Naive thymus-derived CD8-positive, alpha-beta T cell (primary cell): ENCODE measurements around the gene TSEN2. TPM values are rescaled to one million over a fixed set of nuclear protein-coding genes. Genes with fewer than 3 reads are reported as not detected.

Source experiments
- ATAC-seq, 2 donors: fragments of 150-1000 bp; cut with Tn5 transposase in 1 of 2; sonication (Bioruptor Pico), chemical (Tn5 transposase) in 1 of 2; 1 replicate in 1 of 2; 2 replicates in 1 of 2; pipeline ENCODE4 v1.10.0; 2021; ENCODE audit warnings: mild to moderate bottlenecking in 2 of 2, moderate library complexity in 2 of 2
- POLR2A ChIA-PET: fragments of 350-600 bp; sonication (Branson Sonifier 250); formaldehyde crosslinking; loops from one replicate; lab custom pipeline; 2021; ENCODE audit warnings: antibody characterized with exemption; lab: Charles Lee
- DNase-seq, 10 donors: peaks; one replicate each; pipeline versions ENCODE4 v3.0.0 to v3.0.0-alpha.2; 2020 to 2022
- H3K27ac Mint-ChIP-seq, 10 donors: one replicate each; pipeline ENCODE4 v1.8.0; 2020 to 2022; ENCODE audit warnings: mild to moderate bottlenecking in 10 of 10, mixed read lengths in 10 of 10, moderate library complexity in 4 of 10, inconsistent platforms in 1 of 10
- H3K27me3 Mint-ChIP-seq, 5 donors: one replicate each; pipeline ENCODE4 v1.8.0; 2021 to 2022; ENCODE audit warnings: mixed read lengths in 5 of 5
- H3K36me3 Mint-ChIP-seq, 3 donors: one replicate each; pipeline ENCODE4 v1.8.0; 2020 to 2022; ENCODE audit warnings: mixed read lengths in 3 of 3, mild to moderate bottlenecking in 2 of 3, inconsistent platforms in 1 of 3
- H3K4me1 Mint-ChIP-seq, 4 donors: one replicate each; pipeline ENCODE4 v1.8.0; 2021 to 2022; ENCODE audit warnings: mixed read lengths in 4 of 4
- H3K4me3 Mint-ChIP-seq, 10 donors: one replicate each; pipeline ENCODE4 v1.8.0; 2020 to 2022; ENCODE audit warnings: mild to moderate bottlenecking in 10 of 10, mixed read lengths in 10 of 10, moderate library complexity in 6 of 10, inconsistent platforms in 1 of 10
- H3K9me3 Mint-ChIP-seq, 9 donors: one replicate each; pipeline ENCODE4 v1.8.0; 2020 to 2022; ENCODE audit warnings: mixed read lengths in 9 of 9, mild to moderate bottlenecking in 3 of 9, inconsistent platforms in 1 of 9, moderate library complexity in 1 of 9
- polyA plus RNA-seq, 3 donors: library from polyadenylated mRNA; unstranded; fragments of 300-500 nt; fragmentation: Illumina TruSeq; gene quantifications; one replicate each; pipeline ENCODE4 v1.2.3, GENCODE V29; 2021
- total RNA-seq, 8 experiments: library from RNA in 2 of 8; stranded (reverse) in 2 of 8; gene quantifications; one replicate each; pipeline ENCODE4 v1.2.3 and lab custom pipeline; 2021 to 2026

Gene TSEN2
- total and polyA plus RNA-seq, 5 experiments from 2014 or later = 11.9 to 26.9 (median 21.0) TPM

- POLR2A ChIA-PET = interaction anchor here (0.5 to 3.4 kb wide), 7 partner anchors 19 to 1950 kb away, joined by 4 to 16 read pairs (median 6); partner anchors contain the start of genes RAF1 and TAMM41
- no peaks in the 10 kb centered on the region for H3K9me3 Mint-ChIP-seq
- H3K27me3 Mint-ChIP-seq = no peaks in the 10 kb centered on the region
- peak overlapping the region; percentile 92 to 99 (median 94) for H3K4me3 Mint-ChIP-seq
- peaks cover 0 to 7% (median 2%) of the 10 kb centered on the region in 3 donors for H3K36me3 Mint-ChIP-seq
- peak overlapping the region; percentile 94 to 99 (median 98) for H3K27ac Mint-ChIP-seq
- no peak for DNase-seq
- H3K4me1 Mint-ChIP-seq = peaks cover 21 to 52% (median 38%) of the 10 kb centered on the region in 4 donors
- ATAC-seq = no peak
These were observed 870 bp upstream of the TSEN2 start for GRCh38 chr3:12483410-12483809.

- ATAC-seq = no peak
- peak in 1 of 10 donors; percentile 8 for DNase-seq
- Mint-ChIP-seq H3K4me3 (peak overlapping the region; percentile 92 to 99 (median 94)), H3K27ac (peak overlapping the region; percentile 94 to 99 (median 98)), H3K27me3 (no peaks in the 10 kb centered on the region), H3K36me3 (peaks cover 0 to 9% (median 2%) of the 10 kb centered on the region in 3 donors), H3K9me3 (no peaks in the 10 kb centered on the region), H3K4me1 (peaks cover 23 to 52% (median 41%) of the 10 kb centered on the region in 4 donors)
- POLR2A ChIA-PET = interaction anchor here (0.5 to 3.4 kb wide), 14 partner anchors 11 to 1950 kb away, joined by 3 to 16 read pairs (median 4); partner anchors contain the start of genes ATG7, LSM3, MKRN2 and RAF1
These were observed 445 bp upstream of the TSEN2 start for GRCh38 chr3:12483872-12484197.

- peak in 1 of 10 donors; percentile 13 for DNase-seq
- Mint-ChIP-seq H3K36me3 (peaks cover 0 to 14% (median 4%) of the 10 kb centered on the region in 3 donors), H3K9me3 (no peaks in the 10 kb centered on the region), H3K4me3 (peak overlapping the region; percentile 92 to 99 (median 94)), H3K27ac (peak overlapping the region; percentile 94 to 99 (median 98)), H3K4me1 (peaks cover 23 to 55% (median 41%) of the 10 kb centered on the region in 4 donors), H3K27me3 (no peaks in the 10 kb centered on the region)
- POLR2A ChIA-PET = interaction anchor here (0.7 to 3.4 kb wide), 8 partner anchors 9 to 639 kb away, joined by 3 to 16 read pairs (median 6); partner anchors contain the start of genes MKRN2, RAF1 and TAMM41
- no peak for ATAC-seq
These were observed 675 bp downstream of the TSEN2 start for GRCh38 chr3:12484983-12485327.

- Mint-ChIP-seq H3K27me3 (no peaks in the 10 kb centered on the region), H3K4me1 (peaks cover 23 to 56% (median 41%) of the 10 kb centered on the region in 4 donors), H3K9me3 (no peaks in the 10 kb centered on the region), H3K27ac (peak overlapping the region in 2 of 10 donors; percentile 59 to 97), H3K4me3 (peak overlapping the region in 6 of 10 donors; percentile 7 to 99 (median 37)), H3K36me3 (peaks cover 0 to 24% (median 9%) of the 10 kb centered on the region in 3 donors)
- ATAC-seq = no peak
- DNase-seq = no peak
- POLR2A ChIA-PET = interaction anchor here (1.5 to 2.6 kb wide), 2 partner anchors 71 to 73 kb away, joined by 3 to 9 read pairs; partner anchors contain the start of gene MKRN2
These were observed 1.7 kb downstream of the TSEN2 start for GRCh38 chr3:12486001-12486400.

- Mint-ChIP-seq H3K4me1 (peaks cover 24 to 56% (median 41%) of the 10 kb centered on the region in 4 donors), H3K27ac (no peak overlapping the region), H3K36me3 (peaks cover 0 to 32% (median 13%) of the 10 kb centered on the region in 3 donors), H3K9me3 (no peaks in the 10 kb centered on the region), H3K27me3 (no peaks in the 10 kb centered on the region), H3K4me3 (peak overlapping the region in 3 of 10 donors; percentile 33 to 99 (median 67))
- POLR2A ChIA-PET = interaction anchor here (1.5 kb wide), 1 partner anchor 70 kb away, joined by 3 read pairs; the partner anchor contains the start of gene MKRN2
- ATAC-seq (no peak), DNase-seq (no peak)
These were observed 2.6 kb downstream of the TSEN2 start for GRCh38 chr3:12486916-12487315.

GRCh38 chr3:12487336-12487735 lies 3.1 kb downstream of the TSEN2 start:
- Mint-ChIP-seq H3K27me3 (no peaks in the 10 kb centered on the region), H3K27ac (no peak overlapping the region), H3K9me3 (no peaks in the 10 kb centered on the region), H3K4me1 (peaks cover 24 to 56% (median 41%) of the 10 kb centered on the region in 4 donors), H3K36me3 (peaks cover 0 to 35% (median 15%) of the 10 kb centered on the region in 3 donors), H3K4me3 (no peak overlapping the region)
- no peak for DNase-seq
- POLR2A ChIA-PET = no interaction called here
- no peak for ATAC-seq

GRCh38 chr3:12487786-12488185 lies 3.5 kb downstream of the TSEN2 start:
- Mint-ChIP-seq H3K4me3 (no peak overlapping the region), H3K9me3 (no peaks in the 10 kb centered on the region), H3K27me3 (no peaks in the 10 kb centered on the region), H3K36me3 (peaks cover 0 to 37% (median 15%) of the 10 kb centered on the region in 3 donors), H3K27ac (peak overlapping the region in 1 of 10 donors; percentile 54), H3K4me1 (peaks cover 24 to 53% (median 41%) of the 10 kb centered on the region in 4 donors)
- no peak for DNase-seq
- no peak for ATAC-seq
- POLR2A ChIA-PET = no interaction called here

GRCh38 chr3:12489368-12489767 lies 5.1 kb downstream of the TSEN2 start:
- DNase-seq (no peak), ATAC-seq (no peak)
- no peak overlapping the region for H3K27ac Mint-ChIP-seq
- POLR2A ChIA-PET = no interaction called here
- no peaks in the 10 kb centered on the region for H3K9me3 Mint-ChIP-seq
- H3K4me3 Mint-ChIP-seq = no peak overlapping the region
- H3K36me3 Mint-ChIP-seq = peaks cover 0 to 51% (median 22%) of the 10 kb centered on the region in 3 donors
- H3K27me3 Mint-ChIP-seq = no peaks in the 10 kb centered on the region
- peaks cover 17 to 43% (median 30%) of the 10 kb centered on the region in 4 donors for H3K4me1 Mint-ChIP-seq

- no peak overlapping the region for H3K27ac Mint-ChIP-seq
- H3K4me1 Mint-ChIP-seq = peaks cover 16 to 38% (median 25%) of the 10 kb centered on the region in 4 donors
- H3K4me3 Mint-ChIP-seq = no peak overlapping the region
- no peak for DNase-seq
- peaks cover 0 to 55% (median 24%) of the 10 kb centered on the region in 3 donors for H3K36me3 Mint-ChIP-seq
- POLR2A ChIA-PET = no interaction called here
- H3K27me3 Mint-ChIP-seq = no peaks in the 10 kb centered on the region
- no peak for ATAC-seq
- H3K9me3 Mint-ChIP-seq = no peaks in the 10 kb centered on the region
These were observed 5.6 kb downstream of the TSEN2 start for GRCh38 chr3:12489832-12490231.

- POLR2A ChIA-PET = no interaction called here
- H3K27me3 Mint-ChIP-seq = no peaks in the 10 kb centered on the region
- H3K36me3 Mint-ChIP-seq = peaks cover 0 to 61% (median 29%) of the 10 kb centered on the region in 3 donors
- no peaks in the 10 kb centered on the region for H3K9me3 Mint-ChIP-seq
- ATAC-seq (no peak), DNase-seq (no peak)
- no peak overlapping the region for H3K27ac Mint-ChIP-seq
- peaks cover 14 to 31% (median 19%) of the 10 kb centered on the region in 4 donors for H3K4me1 Mint-ChIP-seq
- no peak overlapping the region for H3K4me3 Mint-ChIP-seq
These were observed 6.3 kb downstream of the TSEN2 start for GRCh38 chr3:12490547-12490946.

GRCh38 chr3:12495749-12496452 lies 11.6 kb downstream of the TSEN2 start:
- Mint-ChIP-seq H3K27ac (no peak overlapping the region), H3K9me3 (no peaks in the 10 kb centered on the region), H3K27me3 (no peaks in the 10 kb centered on the region), H3K36me3 (peaks cover 7 to 86% (median 43%) of the 10 kb centered on the region in 3 donors), H3K4me1 (peaks cover 0 to 8% (median 5%) of the 10 kb centered on the region in 4 donors), H3K4me3 (no peak overlapping the region)
- DNase-seq (no peak), ATAC-seq (no peak)
- POLR2A ChIA-PET = interaction anchor here (0.8 kb wide), 1 partner anchor 61 kb away, joined by 3 read pairs; the partner anchor contains the start of gene MKRN2

GRCh38 chr3:12496453-12496761 lies 12.1 kb downstream of the TSEN2 start:
- Mint-ChIP-seq H3K27ac (peak overlapping the region in 1 of 10 donors; percentile 53), H3K27me3 (no peaks in the 10 kb centered on the region), H3K36me3 (peaks cover 7 to 86% (median 41%) of the 10 kb centered on the region in 3 donors), H3K9me3 (no peaks in the 10 kb centered on the region), H3K4me1 (peaks cover 0 to 8% (median 5%) of the 10 kb centered on the region in 4 donors), H3K4me3 (no peak overlapping the region)
- DNase-seq (no peak), ATAC-seq (no peak)
- POLR2A ChIA-PET = no interaction called here

GRCh38 chr3:12499474-12499873 lies 15.2 kb downstream of the TSEN2 start:
- H3K9me3 Mint-ChIP-seq = no peaks in the 10 kb centered on the region
- H3K36me3 Mint-ChIP-seq = peaks cover 7 to 93% (median 45%) of the 10 kb centered on the region in 3 donors
- no peak overlapping the region for H3K4me3 Mint-ChIP-seq
- POLR2A ChIA-PET = no interaction called here
- H3K27me3 Mint-ChIP-seq = no peaks in the 10 kb centered on the region
- no peak for ATAC-seq
- H3K4me1 Mint-ChIP-seq = peaks cover 0 to 8% (median 4%) of the 10 kb centered on the region in 4 donors
- H3K27ac Mint-ChIP-seq = no peak overlapping the region
- DNase-seq = no peak
